HG03175 (cell line): ENCODE results near the gene CYP2F1.
"Not testable (repeated sequence)": the region's sequence is repeated elsewhere in the genome, so short reads cannot be mapped to it uniquely, and the experiment has no call there.

Experiments used
- ATAC-seq: cut with Tn5 transposase; IDR thresholded peaks from one replicate; pipeline ENCODE4 v1.9.1; 2021; ENCODE audit warnings: mild to moderate bottlenecking, moderate library complexity; ENCODE audit not compliant: unreplicated experiment

The CYP2F1 gene

DNA sequence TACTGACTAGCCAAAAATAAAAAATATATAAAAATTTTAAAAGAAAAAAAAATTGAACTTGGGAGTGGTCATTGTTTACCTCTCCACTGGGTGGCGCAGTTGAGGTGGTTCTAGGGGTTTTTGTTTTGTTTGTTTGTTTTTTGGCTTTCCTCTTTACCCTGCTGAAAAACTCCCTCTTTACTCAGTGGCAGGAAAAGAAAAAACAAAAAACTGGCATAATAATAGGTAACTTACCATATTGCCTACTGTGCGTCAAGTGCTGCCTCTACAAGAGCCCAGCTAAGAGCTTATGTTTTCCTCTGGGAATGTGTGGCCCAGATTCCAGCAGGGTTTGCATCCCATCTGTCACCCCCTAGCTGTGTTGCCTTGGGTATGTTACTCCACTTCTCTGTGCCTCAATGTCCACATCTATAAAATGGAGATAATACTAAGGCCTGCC, 12.6 kb downstream of the CYP2F1 start:
- not testable (repeated sequence) for ATAC-seq

DNA sequence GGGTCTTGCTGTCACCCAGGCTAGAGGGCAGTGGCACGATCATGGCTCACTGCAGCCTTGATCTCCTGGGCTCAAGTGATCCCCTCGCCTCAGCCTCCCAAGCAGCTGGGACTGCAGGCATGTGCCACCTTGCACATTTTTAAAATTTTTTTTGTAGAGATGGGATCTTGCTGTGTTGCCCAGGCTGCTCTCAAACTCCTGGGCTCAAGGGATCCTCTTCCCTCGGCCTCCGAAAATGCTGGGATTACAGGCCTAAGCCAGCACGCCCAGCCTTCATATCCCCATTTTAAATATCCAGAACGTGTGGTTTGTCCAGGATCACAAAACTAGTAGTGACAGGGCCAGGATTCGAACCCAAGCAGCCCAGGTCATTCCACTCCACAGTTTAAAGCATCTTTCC, 13.1 kb downstream of the CYP2F1 start:
- ATAC-seq = not testable (repeated sequence)

DNA sequence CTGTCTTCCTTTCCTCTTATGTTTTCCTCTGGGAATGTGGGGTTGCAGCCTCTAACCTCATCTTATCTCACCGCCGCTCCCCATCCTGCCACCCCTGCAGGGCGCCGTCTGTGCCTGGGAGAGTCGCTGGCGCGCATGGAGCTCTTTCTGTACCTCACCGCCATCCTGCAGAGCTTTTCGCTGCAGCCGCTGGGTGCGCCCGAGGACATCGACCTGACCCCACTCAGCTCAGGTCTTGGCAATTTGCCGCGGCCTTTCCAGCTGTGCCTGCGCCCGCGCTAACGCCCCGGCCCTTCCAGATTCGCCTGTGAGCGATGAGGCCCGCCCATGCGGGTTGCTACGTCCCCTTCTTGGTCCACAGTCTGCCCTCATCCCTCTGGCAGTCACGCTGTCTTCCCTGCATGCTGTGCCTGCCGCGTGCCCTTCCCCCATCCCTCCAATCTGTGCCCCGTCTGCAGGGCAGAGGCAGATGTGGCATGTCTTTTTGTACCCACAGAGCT, 13.6 kb downstream of the CYP2F1 start:
- not testable (repeated sequence) for ATAC-seq

DNA sequence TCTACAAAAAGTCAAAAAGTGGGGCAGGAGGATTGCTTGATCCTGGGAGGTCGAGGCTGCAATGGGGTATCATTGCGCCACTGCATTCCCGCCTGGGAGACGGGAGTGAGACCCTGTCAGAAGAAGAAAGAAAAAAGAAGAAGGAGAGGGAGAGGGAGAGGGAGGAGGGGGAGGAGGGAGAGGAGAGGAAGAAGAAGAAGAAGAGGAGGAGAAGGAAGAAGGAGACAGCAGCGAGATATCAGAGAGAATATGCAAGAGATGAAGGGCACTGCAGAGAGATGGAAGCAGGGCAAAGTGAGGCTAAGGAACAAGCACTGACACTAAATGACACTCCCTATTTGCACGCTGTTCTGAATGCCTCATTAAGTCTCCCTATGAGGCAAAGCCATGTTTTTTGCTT, 14.5 kb downstream of the CYP2F1 start:
- ATAC-seq = no peak

DNA sequence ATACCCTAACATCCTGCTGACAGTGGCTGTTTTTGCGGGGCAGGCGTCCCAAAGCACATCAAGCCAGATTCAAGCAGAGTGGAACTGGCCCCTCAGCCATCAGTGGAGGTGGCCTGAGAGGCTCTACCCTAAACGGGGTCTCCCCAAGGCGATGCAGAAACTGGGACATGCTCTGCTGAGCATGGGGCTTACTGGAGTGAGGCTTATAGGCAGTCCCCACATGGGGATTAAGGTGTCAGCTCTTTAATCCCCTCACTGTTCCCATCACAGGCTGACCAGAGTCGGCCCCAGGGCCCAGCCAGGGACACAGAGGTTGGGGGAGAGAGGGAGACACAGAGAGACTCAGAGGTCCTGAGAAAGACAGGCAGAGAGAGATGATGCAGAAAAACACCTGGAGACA, 17.0 kb downstream of the CYP2F1 start:
- ATAC-seq = no peak

DNA sequence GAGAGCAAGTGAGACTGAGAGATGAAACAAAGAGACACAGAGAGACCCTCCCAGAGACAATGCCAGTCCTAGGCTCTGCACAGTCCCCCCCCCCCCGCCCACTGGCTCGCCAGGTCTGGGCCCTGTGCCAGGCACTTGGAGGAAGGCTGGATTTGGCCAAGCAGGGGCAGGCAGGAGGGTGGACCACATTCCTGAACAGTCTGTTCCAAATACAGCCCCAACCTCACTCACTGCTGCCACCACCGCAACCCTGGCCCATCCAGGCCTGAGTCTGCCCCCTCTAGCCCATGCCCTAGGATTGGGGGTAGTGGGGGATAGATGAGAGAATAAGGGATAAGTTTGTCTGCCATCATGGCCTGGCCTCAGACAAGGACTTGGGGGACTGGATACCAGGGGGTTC, 19.0 kb downstream of the CYP2F1 start:
- no peak for ATAC-seq

DNA sequence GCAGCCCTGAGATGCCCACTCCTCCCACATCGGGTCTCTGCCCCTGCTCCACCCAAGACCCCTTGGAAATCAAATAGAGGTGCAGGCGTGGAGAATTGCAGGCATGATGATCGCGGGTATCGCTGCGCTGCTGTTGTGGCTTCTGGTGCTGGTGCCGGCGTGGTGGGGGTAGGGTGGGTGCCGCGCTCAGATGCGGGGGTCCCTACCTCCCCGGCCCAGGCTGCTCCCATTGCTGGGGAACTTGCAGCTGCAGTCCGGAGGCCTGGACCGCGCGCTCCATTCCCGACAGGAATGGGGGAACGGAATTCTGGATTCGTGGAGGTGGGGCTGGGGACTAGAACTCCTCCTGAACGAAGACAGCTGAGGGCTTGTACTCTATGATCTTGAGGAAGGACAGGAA, 20.4 kb downstream of the CYP2F1 start:
- ATAC-seq = no peak

DNA sequence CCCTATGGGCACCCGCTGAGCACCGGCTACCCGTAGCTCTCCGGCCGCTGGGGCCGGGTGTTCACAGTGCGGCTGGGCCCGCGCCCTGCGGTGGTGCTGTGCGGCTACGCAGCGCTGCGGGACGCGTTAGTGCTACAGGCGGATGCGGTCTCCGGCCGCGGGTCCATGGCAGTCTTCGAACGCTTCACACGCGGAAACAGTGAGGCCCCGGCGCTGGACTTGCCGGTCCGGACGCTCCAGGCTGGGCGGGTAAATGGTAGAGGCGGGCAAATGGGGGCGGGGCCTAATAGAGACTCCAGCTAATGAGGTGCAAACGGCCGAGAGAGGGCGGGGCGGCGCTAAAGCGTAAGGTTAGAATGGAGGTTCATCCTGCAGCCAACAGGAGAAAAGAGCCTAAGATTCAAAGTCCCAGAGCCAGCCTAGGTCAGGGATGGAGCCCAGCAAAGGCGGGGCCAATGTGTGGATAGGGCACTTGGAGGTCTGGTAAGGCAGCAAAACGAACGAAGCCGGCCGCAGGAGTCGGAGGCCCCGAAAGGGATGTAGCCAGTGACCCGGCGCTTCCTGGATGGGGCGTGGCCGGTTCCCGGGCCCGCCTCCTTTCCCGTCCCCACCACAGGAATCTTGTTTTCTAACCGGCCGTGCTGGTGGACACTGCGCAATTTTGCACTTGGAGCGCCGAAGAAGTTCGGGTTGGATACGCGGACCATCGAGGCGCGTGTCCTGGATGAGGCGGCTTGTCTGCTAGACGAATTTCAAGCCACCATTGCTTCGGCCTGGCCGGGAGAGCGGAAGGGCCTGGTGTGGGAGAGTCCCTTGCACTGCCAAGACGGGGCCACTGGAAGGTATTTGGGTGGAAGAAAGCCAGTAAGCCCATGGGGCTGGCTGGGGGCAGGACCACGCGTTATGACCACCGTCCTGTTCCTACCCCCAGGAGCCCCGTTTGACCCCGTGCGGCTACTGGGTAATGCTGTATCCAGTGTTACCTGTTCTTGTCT, 21.5 kb downstream of the CYP2F1 start:
- peak; percentile 49 for ATAC-seq

DNA sequence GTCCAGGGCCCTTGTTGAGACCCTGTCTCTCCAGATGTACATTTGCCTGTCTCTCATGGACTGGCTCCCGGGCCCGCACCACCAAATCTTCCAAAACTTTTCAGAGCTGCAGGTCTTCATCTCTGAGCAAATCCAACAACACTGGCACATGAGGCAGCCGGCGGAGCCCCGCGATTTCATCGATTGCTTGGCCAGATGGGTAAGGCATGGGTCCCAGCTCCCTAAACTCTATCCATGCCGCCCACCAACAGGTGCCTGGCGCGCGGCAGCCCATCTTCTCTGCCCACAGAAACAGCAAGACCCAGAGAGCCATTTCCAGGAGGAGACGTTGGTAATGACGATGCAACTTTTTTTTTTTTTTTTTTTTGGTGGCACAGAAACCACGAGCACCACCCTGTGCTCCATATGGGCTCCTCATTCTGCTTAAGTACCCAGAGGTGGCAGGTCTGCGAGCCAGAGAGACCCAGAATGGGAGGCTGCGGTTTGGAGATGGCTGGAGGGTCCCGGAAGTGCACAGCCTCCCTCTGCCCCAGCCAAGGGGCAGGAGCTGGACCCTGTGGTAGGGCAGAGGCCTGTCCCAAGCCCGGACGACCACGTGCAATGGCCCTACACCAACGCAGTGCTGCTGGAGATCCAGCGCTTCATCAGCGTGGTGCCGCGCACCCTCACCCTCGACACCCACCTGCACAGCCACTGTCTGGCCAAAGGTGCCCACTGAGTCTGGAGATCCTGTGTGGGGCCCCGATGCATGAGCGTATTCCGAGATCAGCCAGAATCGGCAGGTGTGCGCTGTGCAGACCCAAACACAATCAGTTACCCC, 22.6 kb downstream of the CYP2F1 start:
- no peak for ATAC-seq

DNA sequence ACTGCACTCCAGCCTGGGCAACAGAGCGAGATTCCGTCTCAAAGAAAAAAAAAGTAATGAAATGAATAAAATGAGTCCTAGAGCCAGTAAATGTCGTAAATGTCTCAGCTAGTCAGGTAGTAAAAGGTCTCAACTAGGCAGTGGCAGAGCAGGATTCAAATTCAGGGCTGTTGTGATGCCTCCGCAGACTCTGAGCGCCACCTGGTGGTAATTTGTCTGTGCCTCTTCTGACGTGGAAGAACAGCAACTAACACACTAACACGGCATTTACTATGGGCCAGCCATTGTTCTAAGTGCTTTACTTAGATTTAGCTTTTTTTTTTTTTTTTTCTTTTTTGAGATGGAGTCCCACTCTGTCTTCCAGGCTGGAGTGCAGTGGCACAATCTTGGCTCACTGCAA, 30.2 kb downstream of the CYP2F1 start:
- no peak for ATAC-seq

DNA sequence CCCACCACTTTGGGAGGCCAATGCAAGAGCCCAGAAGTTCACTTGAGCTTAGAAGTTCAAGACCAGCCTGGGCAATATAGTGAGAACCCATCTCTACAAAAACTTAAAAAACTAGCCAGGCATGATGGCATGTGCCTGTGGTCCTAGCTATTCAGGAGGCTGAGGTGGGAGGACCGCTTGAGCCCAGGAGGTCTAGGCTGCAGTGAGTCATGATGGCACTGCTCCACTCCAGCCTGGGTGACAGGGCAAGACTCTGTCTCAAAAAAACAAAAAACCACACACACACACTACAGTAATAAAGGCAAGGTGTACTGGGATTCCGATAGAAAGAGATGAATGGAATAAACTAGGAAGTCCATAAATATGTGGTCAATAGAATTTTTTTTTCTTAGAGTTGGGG, 35.6 kb downstream of the CYP2F1 start:
- ATAC-seq = no peak

DNA sequence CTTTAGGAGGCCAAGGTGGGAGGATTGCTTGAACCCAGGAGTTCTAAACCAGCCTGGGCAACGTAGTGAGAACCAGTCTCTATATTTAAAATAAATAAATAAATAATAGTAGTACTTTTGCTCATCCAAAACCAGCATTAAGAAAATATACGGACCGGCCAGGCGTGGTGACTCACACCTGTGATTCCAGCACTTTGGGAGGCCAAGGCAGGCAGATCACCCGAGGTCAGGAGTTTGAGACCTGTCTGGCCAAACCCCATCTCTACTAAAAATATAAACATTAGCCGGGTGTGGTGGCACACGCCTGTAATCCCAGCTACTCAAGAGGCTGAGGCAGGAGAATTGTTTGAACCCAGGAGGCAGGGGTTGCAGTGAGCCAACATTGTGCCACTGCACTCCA, 36.8 kb downstream of the CYP2F1 start:
- ATAC-seq = not testable (repeated sequence)

DNA sequence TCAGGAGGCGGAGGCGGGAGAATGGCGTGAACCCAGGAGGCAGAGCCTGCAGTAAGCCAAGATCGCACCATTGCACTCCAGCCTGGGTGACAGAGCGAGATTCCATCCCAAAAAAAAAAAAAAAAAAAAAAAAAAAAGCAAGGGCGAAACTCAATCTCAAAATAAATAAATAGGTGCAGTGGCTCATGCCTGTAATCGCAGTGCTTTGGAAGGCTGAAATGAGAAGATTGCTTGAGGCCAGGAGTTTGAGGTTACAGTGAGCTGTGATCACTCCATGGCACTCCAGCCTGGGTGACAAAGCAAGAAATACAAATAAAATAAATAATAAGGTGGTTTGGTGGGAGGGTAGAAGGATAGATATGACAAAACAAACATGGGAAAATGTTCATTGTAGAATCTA, 39.8 kb downstream of the CYP2F1 start:
- no peak for ATAC-seq

DNA sequence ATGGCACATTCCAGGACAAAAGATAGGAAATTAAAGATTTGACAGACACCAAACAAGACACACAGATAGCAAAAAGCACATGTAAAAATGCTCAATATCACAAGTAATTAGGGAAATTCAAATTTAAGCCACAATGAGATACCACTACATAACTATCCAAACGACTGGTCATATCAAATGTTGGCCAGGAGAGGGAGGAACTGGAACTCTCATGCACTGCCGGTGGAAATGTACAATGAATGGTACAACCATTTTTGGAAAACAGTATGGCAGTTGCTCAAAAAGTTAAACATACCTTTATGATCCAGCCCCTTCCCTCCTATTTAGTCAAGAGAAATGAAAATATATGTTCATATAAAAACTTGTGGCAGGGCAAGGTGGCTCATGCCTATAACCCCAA, 42.0 kb downstream of the CYP2F1 start:
- no peak for ATAC-seq

DNA sequence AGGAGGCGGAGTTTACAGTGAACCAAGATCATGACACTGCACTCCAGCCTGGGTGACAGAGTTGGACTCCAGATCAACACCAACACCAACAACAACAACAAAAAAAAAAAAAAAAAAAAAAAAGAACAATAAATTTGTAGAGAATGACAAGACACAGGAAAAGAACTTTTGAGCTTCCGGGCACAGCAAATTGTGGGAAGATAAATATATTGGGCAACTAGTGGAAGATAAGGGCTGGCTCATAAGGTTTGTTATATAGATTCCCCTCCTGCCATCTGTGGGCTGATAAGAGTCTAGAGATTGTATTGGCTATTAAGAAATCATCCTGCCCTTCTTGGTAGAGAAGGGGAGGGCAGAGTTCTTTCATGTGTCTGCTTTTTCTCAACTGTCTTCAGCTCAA, 45.6 kb downstream of the CYP2F1 start:
- ATAC-seq = no peak

DNA sequence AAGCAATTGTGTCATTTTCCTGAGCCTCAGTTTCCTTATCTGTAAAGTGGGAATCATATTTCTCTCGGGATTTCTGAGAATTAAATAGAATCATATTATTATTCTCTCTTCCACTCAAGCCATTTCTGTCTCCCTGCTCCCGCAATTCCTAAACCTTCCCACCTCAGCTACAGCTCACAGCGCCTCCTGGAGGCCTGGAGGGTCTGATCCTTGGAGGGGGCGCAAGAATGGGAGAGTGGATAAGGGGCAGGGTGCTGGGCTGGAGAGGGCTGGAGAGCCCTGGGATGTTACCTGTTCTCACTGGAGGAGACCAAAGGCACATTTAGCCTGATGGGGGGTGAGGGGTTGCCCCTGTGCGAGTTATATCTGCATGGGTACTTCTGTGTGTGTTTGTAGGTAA, 47.7 kb downstream of the CYP2F1 start:
- ATAC-seq = no peak

DNA sequence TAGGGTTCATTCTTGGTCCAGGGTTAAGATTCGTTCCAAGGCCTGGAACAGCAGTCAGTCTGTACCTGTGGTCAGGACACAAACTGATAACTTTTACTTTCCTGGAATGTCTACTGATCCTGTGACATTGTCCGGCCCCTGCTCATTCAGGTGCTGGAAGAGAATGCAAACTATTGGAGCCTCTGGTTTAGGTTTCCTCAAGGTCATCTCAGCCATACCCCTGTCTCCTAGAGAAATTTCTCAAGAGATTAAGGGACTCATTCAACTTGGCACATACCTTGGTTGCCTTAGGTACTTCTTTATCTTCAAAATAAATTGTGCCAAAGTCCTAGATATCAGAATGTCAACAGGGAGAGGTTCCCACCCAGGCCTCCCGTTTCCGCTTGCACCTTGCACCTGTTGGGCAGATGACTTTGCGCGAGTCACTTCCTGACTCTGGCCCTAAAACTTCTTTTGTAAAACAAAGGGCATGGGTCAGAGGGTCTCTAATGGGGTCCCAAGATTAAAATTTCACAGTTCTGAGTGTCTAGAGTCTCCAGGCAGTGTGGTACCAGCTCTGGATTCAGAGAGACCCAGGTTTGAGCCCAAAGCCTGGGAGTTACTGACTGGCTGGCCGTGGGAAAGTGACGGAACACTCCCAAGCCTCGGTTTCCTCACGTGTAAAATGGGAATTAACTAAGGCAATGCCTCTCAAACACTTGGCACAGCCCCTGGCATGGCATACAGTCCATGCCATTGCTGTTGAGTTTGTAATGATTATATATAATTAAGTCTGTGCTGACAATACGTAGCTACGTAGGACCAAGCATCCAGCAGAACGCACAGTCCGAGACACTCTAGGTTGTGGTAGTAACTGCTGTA, 52.9 kb downstream of the CYP2F1 start:
- ATAC-seq = no peak

DNA sequence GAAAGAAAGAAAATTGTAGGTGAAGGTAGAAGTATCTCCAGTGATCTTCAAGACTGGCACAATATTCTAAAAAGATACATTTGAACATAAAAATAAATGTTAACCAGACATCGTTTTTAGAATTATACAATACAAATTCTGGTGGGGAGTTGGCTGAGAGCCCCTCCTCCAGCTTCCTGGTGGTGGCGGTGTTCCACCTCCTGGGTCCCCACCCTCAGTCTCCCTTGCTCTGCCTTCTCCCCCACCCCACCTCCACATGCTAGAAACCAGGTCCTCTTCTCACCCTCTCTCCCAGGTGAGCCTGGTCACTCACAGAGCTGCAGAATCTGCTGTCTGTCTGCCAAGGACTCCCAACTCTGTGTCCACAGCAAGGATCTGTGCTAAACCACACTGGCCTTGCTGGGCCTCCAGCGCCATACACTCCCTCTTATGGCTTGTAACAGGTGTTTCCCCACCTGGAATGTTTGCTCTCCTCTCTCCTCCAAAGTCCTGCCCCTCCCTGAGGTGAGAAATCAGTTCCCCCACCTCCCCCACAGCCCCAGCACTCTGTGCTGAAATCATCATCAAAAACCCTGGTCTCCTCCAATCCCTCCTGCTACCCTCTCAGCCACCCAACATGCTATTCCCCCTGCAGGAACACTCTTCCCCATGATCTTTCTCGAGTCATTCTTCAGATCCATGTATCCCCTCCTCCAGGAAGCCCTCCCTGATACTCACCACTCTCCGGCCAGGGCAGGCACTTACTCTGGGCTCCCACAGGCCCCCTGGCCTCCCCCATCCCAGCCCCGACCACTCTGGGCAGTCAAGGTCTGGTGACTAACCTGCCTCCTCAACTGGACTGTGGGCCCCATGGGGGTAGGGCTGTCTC, 58.3 kb downstream of the CYP2F1 start:
- ATAC-seq = no peak

DNA sequence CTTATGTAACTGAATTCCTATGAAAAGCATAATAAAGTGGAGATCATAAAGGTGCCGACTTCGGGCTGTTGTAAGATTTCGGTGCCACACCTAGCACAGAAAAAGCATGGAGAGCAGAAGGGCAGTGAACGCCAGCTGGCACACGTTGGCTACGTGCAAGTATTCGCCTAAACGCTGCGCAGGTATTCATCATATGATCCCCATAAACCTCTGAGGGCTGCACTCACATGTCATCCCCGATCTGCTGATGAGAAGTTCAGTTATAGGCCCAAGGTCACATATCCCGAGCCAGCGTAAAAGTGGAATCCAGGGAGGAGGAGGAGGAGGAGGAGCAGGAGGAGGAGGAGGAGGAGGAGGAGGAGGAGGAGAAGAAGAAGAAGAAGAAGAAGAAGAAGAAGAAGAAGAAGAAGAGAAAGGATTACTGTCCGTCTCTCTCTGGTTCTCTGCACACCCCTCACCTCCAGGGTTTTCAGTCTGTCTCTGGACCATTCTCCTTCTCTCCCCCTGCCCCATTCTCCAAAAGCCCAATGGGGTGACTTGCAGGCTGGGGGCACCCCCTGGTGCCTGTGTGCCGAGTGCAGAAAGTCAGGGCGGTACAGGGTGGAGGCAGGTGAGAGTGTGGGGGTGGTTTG, 60.2 kb downstream of the CYP2F1 start:
- no peak for ATAC-seq
